HepG2 (cell line): ENCODE results near the gene NCOA3. TPM values are rescaled to one million over a fixed set of nuclear protein-coding genes. Genes with fewer than 3 reads are reported as not detected.

ENCODE experiments used
- ATAC-seq: fragments of 200-7000 bp; cut with Tn5 transposase; 3 replicates; pipeline ENCODE4 v1.9.1; 2020; ENCODE audit warnings: mild to moderate bottlenecking, moderate library complexity
- BruUV-seq: library from RNA; stranded (reverse); fragments of 400-500 nt; replicated peaks from 2 replicates; lab custom pipeline; 2021; lab: Mats Ljungman, UMichigan
- CTCF ChIA-PET: fragments of 300-600 bp; formaldehyde crosslinking; extraction: SDS; loops from one replicate; lab custom pipeline; 2021; ENCODE audit warnings: low total read pairs, inconsistent platforms, low intra/inter-chr PET ratio; lab: Yijun Ruan, JAX
- POLR2A ChIA-PET: fragments of 350-600 bp; sonication (Branson Sonifier 250); formaldehyde crosslinking; loops from one replicate; lab custom pipeline; 2020; ENCODE audit warnings: antibody characterized with exemption, inconsistent platforms; lab: Yijun Ruan, JAX
- DNase-seq: peaks from one replicate; pipeline ENCODE4 v3.0.0-alpha.2; 2015; ENCODE audit warnings: low spot score
- FAIRE-seq: peaks from 3 replicates; lab custom pipeline; 2011; peaks lifted over from hg19 to GRCh38; lab: Jason Lieb, UNC
- H2AFZ ChIP-seq: one replicate; pipeline ENCODE4 v1.6.1; 2011; ENCODE audit warnings: low read length, inconsistent platforms
- H3K27ac ChIP-seq: fragments of 300-600 bp; 3 replicates; pipeline ENCODE4 v1.8.0; 2011; ENCODE audit warnings: mixed run types, mild to moderate bottlenecking, mixed read lengths, low read length, inconsistent platforms; ENCODE audit not compliant: insufficient read depth; ENCODE audit errors: extremely low read length
- H3K27me3 ChIP-seq, 2 experiments: fragments of 200-600 bp in 1 of 2; 2 replicates in 1 of 2; 3 replicates in 1 of 2; pipeline versions ENCODE4 v1.6.0 to v1.8.0; 2011; ENCODE audit warnings: low read length in 2 of 2, mild to moderate bottlenecking in 2 of 2, moderate library complexity in 2 of 2, inconsistent platforms in 1 of 2; ENCODE audit not compliant: insufficient read depth in 2 of 2, control insufficient read depth in 1 of 2
- H3K36me3 ChIP-seq, 2 experiments: fragments of 200-600 bp in 1 of 2; replicated peaks in 1 of 2; 2 replicates in 1 of 2; 3 replicates in 1 of 2; pipeline versions ENCODE4 v1.5.1 to v1.8.0; 2011; ENCODE audit warnings: low read length in 2 of 2, inconsistent platforms in 1 of 2; ENCODE audit not compliant: insufficient read depth in 2 of 2, control insufficient read depth in 1 of 2
- H3K4me1 ChIP-seq: 2 replicates; pipeline ENCODE4 v1.5.1; 2012; ENCODE audit warnings: low read length, inconsistent platforms; ENCODE audit not compliant: insufficient read depth
- H3K4me2 ChIP-seq: 2 replicates; pipeline ENCODE4 v1.6.0; 2011; ENCODE audit warnings: low read depth, low read length, inconsistent platforms
- H3K4me3 ChIP-seq, 3 experiments: fragments of 200-600 bp in 1 of 3; sonication (generic), shearing (Covaris generic) in 1 of 3; replicated peaks in 1 of 3; 2 replicates each; pipeline ENCODE4 v1.5.1; 2011 to 2016; ENCODE audit warnings: low read length in 3 of 3, inconsistent platforms in 2 of 3, low read depth in 2 of 3, mild to moderate bottlenecking in 2 of 3, control low read depth in 1 of 3, mixed read lengths in 1 of 3; ENCODE audit not compliant: insufficient read depth in 1 of 3
- H3K79me2 ChIP-seq: one replicate; pipeline ENCODE4 v1.6.1; 2011; ENCODE audit warnings: low read length, inconsistent platforms; ENCODE audit not compliant: insufficient read depth
- H3K9ac ChIP-seq: 2 replicates; pipeline ENCODE4 v1.6.0; 2011; ENCODE audit warnings: mild to moderate bottlenecking, low read depth, low read length, inconsistent platforms; ENCODE audit not compliant: insufficient read depth
- H3K9me3 ChIP-seq: 2 replicates; pipeline ENCODE4 v1.5.1; 2012; ENCODE audit warnings: mild to moderate bottlenecking, low read length
- H4K20me1 ChIP-seq: 2 replicates; pipeline ENCODE4 v1.6.0; 2011; ENCODE audit warnings: inconsistent platforms, mild to moderate bottlenecking, low read length, moderate library complexity; ENCODE audit not compliant: insufficient read depth
- CBX2 ChIP-seq, 2 experiments: fragments of 200-600 bp in 1 of 2; sonication (generic); formaldehyde crosslinking in 1 of 2; IDR thresholded peaks; 2 replicates each; pipeline versions ENCODE4 v1.7.0 to v1.8.1; 2018 to 2022; ENCODE audit warnings: low read depth in 2 of 2, low read length in 1 of 2, mild to moderate bottlenecking in 1 of 2, missing genetic modification reagents in 1 of 2
- DDIT3 ChIP-seq: sonication (generic); formaldehyde crosslinking; IDR thresholded peaks from 2 replicates; pipeline ENCODE4 v1.4.0; 2020; ENCODE audit warnings: mild to moderate bottlenecking, missing genetic modification reagents
- FOXK2 ChIP-seq: fragments of 450-650 bp; IDR thresholded peaks from 2 replicates; pipeline ENCODE4 v1.6.1; 2016
- HNRNPK ChIP-seq: fragments of 200-400 bp; formaldehyde crosslinking; IDR thresholded peaks from 2 replicates; pipeline ENCODE4 v1.6.1; 2018; ENCODE audit warnings: low read length, low read depth, moderate library complexity, mild to moderate bottlenecking; ENCODE audit not compliant: poor library complexity, severe bottlenecking
- MAX ChIP-seq: IDR thresholded peaks from 2 replicates; pipeline ENCODE4 v1.6.1; 2012; ENCODE audit warnings: inconsistent platforms
- MXD4 ChIP-seq: IDR thresholded peaks from 2 replicates; pipeline ENCODE4 v1.6.1; 2016; ENCODE audit warnings: mild to moderate bottlenecking, missing biosample characterization, missing genetic modification reagents
- PATZ1 ChIP-seq: sonication (generic); formaldehyde crosslinking; IDR thresholded peaks from 2 replicates; pipeline ENCODE4 v1.4.0; 2020; ENCODE audit warnings: missing genetic modification reagents
- POLR2AphosphoS2 ChIP-seq: IDR thresholded peaks from 2 replicates; pipeline ENCODE4 v1.6.1; 2011; ENCODE audit warnings: low read depth, low read length, improper control_type of control experiment
- RBM22 ChIP-seq: fragments of 200-400 bp; formaldehyde crosslinking; optimal IDR thresholded peaks from 2 replicates; pipeline ENCODE3; 2017; ENCODE audit warnings: mild to moderate bottlenecking, low read length, moderate library complexity
- ZFP91 ChIP-seq: sonication (generic); formaldehyde crosslinking; IDR thresholded peaks from 2 replicates; pipeline ENCODE4 v1.9.0; 2022; ENCODE audit warnings: missing genetic modification reagents, mild to moderate bottlenecking, borderline replicate concordance
- ZNF496 ChIP-seq: sonication (generic); formaldehyde crosslinking; IDR thresholded peaks from 2 replicates; pipeline ENCODE4 v1.8.1; 2023; ENCODE audit warnings: mild to moderate bottlenecking, moderate library complexity, missing genetic modification reagents; ENCODE audit not compliant: insufficient replicate concordance
- ZNF691 ChIP-seq: sonication (generic); formaldehyde crosslinking; IDR thresholded peaks from 2 replicates; pipeline ENCODE4 v1.4.0; 2020; ENCODE audit warnings: missing genetic modification reagents, low read depth, mild to moderate bottlenecking, borderline replicate concordance
- WGBS: methylation state at CpG from one replicate; pipeline ENCODE4 v1.1.6; 2017; ENCODE audit warnings: low lambda C conversion rate; 5-methylcytosine and 5-hydroxymethylcytosine counted together
- in situ Hi-C: cut with HindIII; loops from 2 replicates; pipeline ENCODE4 v1.10.0; 2017; ENCODE audit warnings: low pct_unique_long_range_greater_than_20kb; ENCODE audit not compliant: extremely low pct_ligation_motif_present
- intact Hi-C: fragments of 100-400 bp; cut with micrococcal nuclease; formaldehyde crosslinking; loops from one replicate; pipeline ENCODE4 v1.10.0; 2022; ENCODE audit not compliant: unreplicated experiment
- polyA plus RNA-seq, 8 experiments: library from polyadenylated mRNA; depleted of rRNA in 3 of 8; stranded (reverse) in 7 of 8; unstranded in 1 of 8; fragments of >200 nt; fragmentation: Illumina TruSeq in 4 of 8; extraction: Trizol in 4 of 8; gene quantifications; 2 replicates each; pipeline versions ENCODE4 v1.2.1 to v1.2.3, GENCODE V29; 2011 to 2016; ENCODE audit warnings: low read depth in 4 of 8, missing spikeins in 1 of 8, mixed read lengths in 1 of 8; ENCODE audit not compliant: insufficient read depth in 1 of 8
- total RNA-seq, 5 experiments: library from RNA; depleted of rRNA; stranded (reverse); fragments of >200 nt; fragmentation: Illumina TruSeq; extraction: Trizol; gene quantifications; 2 replicates each; pipeline ENCODE4 v1.2.3, GENCODE V29; 2016; ENCODE audit warnings: low read depth in 1 of 5

Gene NCOA3
- total and polyA plus RNA-seq, 2 of the 13 experiments (the other 11 are each of a cell fraction or from before 2014, with no cell fraction given), result 35.0 to 56.8 TPM

- POLR2A ChIA-PET, result no interaction called here
- Histone ChIP-seq H3K79me2 (peaks cover 95% of the 10 kb centered on the region), H2AFZ (no peak overlapping the region), H3K9ac (no peak overlapping the region), H3K27me3 (no peaks in the 10 kb centered on the region), H3K9me3 (no peaks in the 10 kb centered on the region), H4K20me1 (peaks cover 26% of the 10 kb centered on the region), H3K4me1 (peaks cover 76% of the 10 kb centered on the region), H3K4me2 (peak overlapping the region; percentile 4; the same call in 1 of the 2 replicates), H3K27ac (peak overlapping the region; percentile 5), H3K4me3 (no peak overlapping the region), H3K36me3 (peaks cover 0 to 7% of the 10 kb centered on the region in 2 experiments; a peak in 2 of 5 replicates)
- BruUV-seq, result no TSS peak
- DNase-seq (no peak), ATAC-seq (no peak), FAIRE-seq (no peak)
- TF ChIP-seq CBX2 (IDR thresholded peaks at IDR 0.05; ENCODE audit: low read depth, low read length) (no peak), CBX2 (CRISPR knock-in tag; IDR thresholded peaks at IDR 0.05; ENCODE audit: low read depth) (no peak), HNRNPK (peak; percentile 50)
- intact Hi-C loops (loop anchor here (5.0 kb wide), 1 partner anchor 49 kb away; no protein-coding TSS in a partner anchor), in situ Hi-C loops (no loop called here)
- CTCF ChIA-PET, result no interaction called here
Observed at GRCh38 chr20:47508278-47508677, 6.6 kb downstream of the NCOA3 start.

- Histone ChIP-seq H3K4me2 (no peak overlapping the region), H4K20me1 (peaks cover 18% of the 10 kb centered on the region), H3K79me2 (peaks cover 95% of the 10 kb centered on the region), H3K9ac (no peak overlapping the region), H3K4me3 (no peak overlapping the region), H3K27me3 (no peaks in the 10 kb centered on the region), H3K36me3 (peaks cover 0 to 7% of the 10 kb centered on the region in 2 experiments; a peak in 2 of 5 replicates), H2AFZ (no peak overlapping the region), H3K9me3 (no peaks in the 10 kb centered on the region), H3K4me1 (peaks cover 76% of the 10 kb centered on the region), H3K27ac (peak overlapping the region; percentile 5)
- ChIA-PET CTCF (no interaction called here), POLR2A (no interaction called here)
- intact Hi-C loops, result loop anchor here (5.0 kb wide), 1 partner anchor 48 kb away; no protein-coding TSS in a partner anchor
- in situ Hi-C loops, result no loop called here
- no TSS peak for BruUV-seq
- DNase-seq, result no peak
- WGBS, result 93% methylated on average over 6 of the region's 6 CpGs
- no peak for FAIRE-seq
- no peak; the same call in 2 of the 3 replicates for ATAC-seq
- peak; percentile 27 for TF ChIP-seq RBM22
- no peak for TF ChIP-seq PATZ1 (CRISPR knock-in tag)
- no peak for TF ChIP-seq FOXK2
- no peak for TF ChIP-seq MAX
- no peak for TF ChIP-seq ZNF691 (CRISPR knock-in tag)
- TF ChIP-seq DDIT3, result no peak
- no peak for TF ChIP-seq ZNF496
- TF ChIP-seq POLR2AphosphoS2, result no peak
- 0 out of 2 replicates have a peak, but pooled peaks have one; percentile 25 for TF ChIP-seq MXD4 (CRISPR knock-in tag)
- TF ChIP-seq ZFP91 (CRISPR knock-in tag), result no peak
Observed at GRCh38 chr20:47509104-47509661, 7.5 kb downstream of the NCOA3 start.
